Mesendoderm (in vitro differentiated cells): ENCODE data around the gene P3R3URF.

ENCODE experiments used
- DNase-seq: peaks from one replicate; pipeline ENCODE4 v3.0.0; 2013
- H2AK5ac ChIP-seq: 2 replicates; pipeline ENCODE4 v1.6.1; 2013; ENCODE audit warnings: low read length, inconsistent platforms
- H2BK120ac ChIP-seq: 2 replicates; pipeline ENCODE4 v1.6.1; 2013; ENCODE audit warnings: low read depth, mild to moderate bottlenecking, low read length, moderate library complexity, mixed read lengths
- H2BK15ac ChIP-seq: replicated peaks from 2 replicates; pipeline ENCODE4 v1.6.1; 2013; ENCODE audit warnings: low read depth, mild to moderate bottlenecking, moderate library complexity
- H2BK5ac ChIP-seq: 2 replicates; pipeline ENCODE4 v1.6.1; 2013; ENCODE audit warnings: low read length, inconsistent platforms
- H3K18ac ChIP-seq: 2 replicates; pipeline ENCODE4 v1.6.1; 2013; ENCODE audit warnings: mild to moderate bottlenecking, low read length, mixed read lengths
- H3K23ac ChIP-seq: one replicate; pipeline ENCODE4 v1.6.1; 2013; ENCODE audit warnings: low read length
- H3K27ac ChIP-seq: 2 replicates; pipeline ENCODE4 v1.5.1; 2013; ENCODE audit warnings: low read depth, mild to moderate bottlenecking, inconsistent platforms, low read length, moderate library complexity
- H3K27me3 ChIP-seq: 2 replicates; pipeline ENCODE4 v1.6.1; 2013; ENCODE audit warnings: low read length, control low read depth, mild to moderate bottlenecking, inconsistent platforms; ENCODE audit not compliant: insufficient read depth, poor library complexity
- H3K36me3 ChIP-seq: 2 replicates; pipeline ENCODE4 v1.6.1; 2013; ENCODE audit warnings: low read length, inconsistent platforms; ENCODE audit not compliant: control insufficient read depth, insufficient read depth
- H3K4ac ChIP-seq: one replicate; pipeline ENCODE4 v1.6.1; 2013; ENCODE audit warnings: low read depth, mild to moderate bottlenecking, low read length, moderate library complexity
- H3K4me1 ChIP-seq: 2 replicates; pipeline ENCODE4 v1.6.1; 2013; ENCODE audit warnings: low read depth, low read length, inconsistent platforms; ENCODE audit not compliant: control insufficient read depth
- H3K4me2 ChIP-seq: 2 replicates; pipeline ENCODE4 v1.6.1; 2013; ENCODE audit warnings: low read length
- H3K4me3 ChIP-seq: 2 replicates; pipeline ENCODE4 v1.5.1; 2013; ENCODE audit warnings: mild to moderate bottlenecking, low read length
- H3K56ac ChIP-seq: one replicate; pipeline ENCODE4 v1.6.1; 2013; ENCODE audit warnings: low read length
- H3K79me1 ChIP-seq: 2 replicates; pipeline ENCODE4 v1.6.1; 2013; ENCODE audit warnings: low read length, inconsistent platforms
- H3K79me2 ChIP-seq: 2 replicates; pipeline ENCODE4 v1.6.1; 2013; ENCODE audit warnings: mild to moderate bottlenecking, low read length; ENCODE audit not compliant: control insufficient read depth, insufficient read depth
- H3K9ac ChIP-seq: 2 replicates; pipeline ENCODE4 v1.6.1; 2013; ENCODE audit warnings: low read length, inconsistent platforms
- H4K5ac ChIP-seq: one replicate; pipeline ENCODE4 v1.6.1; 2013; ENCODE audit warnings: low read length
- H4K8ac ChIP-seq: one replicate; pipeline ENCODE4 v1.6.1; 2013; ENCODE audit warnings: low read depth, mild to moderate bottlenecking, control low read depth, low read length, moderate library complexity
- WGBS: extraction: QIAGEN DNeasy Blood & Tissue Kit; methylation state at CpG from one replicate; pipeline ENCODE4 v1.1.7; 2013; ENCODE audit warnings: low lambda C conversion rate, missing lambda C conversion rate; ENCODE audit not compliant: insufficient coverage; ENCODE audit errors: extremely low coverage; 5-methylcytosine and 5-hydroxymethylcytosine counted together

P3R3URF gene

GRCh38 chr1:46131712-46132528, 44.4 kb downstream of the P3R3URF start:
- Histone ChIP-seq H2BK15ac (peak overlapping the region; percentile 86), H3K27me3 (no peaks in the 10 kb centered on the region), H3K23ac (no peak overlapping the region), H2AK5ac (no peak overlapping the region), H4K8ac (no peak overlapping the region), H4K5ac (peak overlapping the region; percentile 65), H3K56ac (peak overlapping the region; percentile 97), H3K79me1 (no peaks in the 10 kb centered on the region), H2BK5ac (peak overlapping the region; percentile 61), H3K79me2 (no peaks in the 10 kb centered on the region), H2BK120ac (peak overlapping the region; percentile 88), H3K9ac (peak overlapping the region; percentile 92), H3K4me3 (peak overlapping the region; percentile 81), H3K27ac (peak overlapping the region; percentile 74), H3K4ac (peak overlapping the region; percentile 85), H3K4me2 (peak overlapping the region; percentile 92), H3K4me1 (peaks cover 8% of the 10 kb centered on the region), H3K36me3 (no peaks in the 10 kb centered on the region), H3K18ac (peak overlapping the region; percentile 92)
- WGBS = no CpG with 5 or more reads among the region's 38 CpGs
- DNase-seq = peak; percentile 29

- WGBS = no CpG with 5 or more reads among the region's 10 CpGs
- no peak for DNase-seq
- Histone ChIP-seq H3K79me1 (no peaks in the 10 kb centered on the region), H3K36me3 (no peaks in the 10 kb centered on the region), H3K23ac (no peak overlapping the region), H2BK5ac (no peak overlapping the region), H3K9ac (peak overlapping the region; percentile 70), H4K8ac (peak overlapping the region; percentile 28), H3K4me3 (peak overlapping the region; percentile 56), H3K4me2 (peak overlapping the region; percentile 53), H3K27me3 (no peaks in the 10 kb centered on the region), H3K56ac (peak overlapping the region; percentile 37), H3K18ac (no peak overlapping the region), H3K4ac (no peak overlapping the region), H3K27ac (no peak overlapping the region), H3K79me2 (no peaks in the 10 kb centered on the region), H3K4me1 (peaks cover 8% of the 10 kb centered on the region), H2BK120ac (no peak overlapping the region), H2AK5ac (no peak overlapping the region), H4K5ac (no peak overlapping the region), H2BK15ac (no peak overlapping the region)
Observed at GRCh38 chr1:46131093-46131492, 45.2 kb downstream of the P3R3URF start.

GRCh38 chr1:46130606-46131005, 45.7 kb downstream of the P3R3URF start:
- no CpG with 5 or more reads among the region's 5 CpGs for WGBS
- Histone ChIP-seq H2BK120ac (no peak overlapping the region), H3K23ac (no peak overlapping the region), H2BK15ac (no peak overlapping the region), H2BK5ac (no peak overlapping the region), H2AK5ac (no peak overlapping the region), H4K5ac (no peak overlapping the region), H3K4me3 (no peak overlapping the region), H3K4me2 (no peak overlapping the region), H3K9ac (no peak overlapping the region), H3K79me2 (no peaks in the 10 kb centered on the region), H3K79me1 (no peaks in the 10 kb centered on the region), H3K27ac (no peak overlapping the region), H3K36me3 (no peaks in the 10 kb centered on the region), H4K8ac (no peak overlapping the region), H3K4me1 (peaks cover 8% of the 10 kb centered on the region), H3K18ac (no peak overlapping the region), H3K27me3 (no peaks in the 10 kb centered on the region), H3K56ac (no peak overlapping the region), H3K4ac (no peak overlapping the region)
- no peak for DNase-seq

GRCh38 chr1:46130121-46130520, 46.2 kb downstream of the P3R3URF start:
- Histone ChIP-seq H3K4me3 (no peak overlapping the region), H2BK5ac (no peak overlapping the region), H3K18ac (no peak overlapping the region), H2AK5ac (no peak overlapping the region), H3K36me3 (no peaks in the 10 kb centered on the region), H3K4me1 (peaks cover 8% of the 10 kb centered on the region), H3K4ac (no peak overlapping the region), H2BK120ac (no peak overlapping the region), H3K27ac (no peak overlapping the region), H3K27me3 (no peaks in the 10 kb centered on the region), H3K4me2 (no peak overlapping the region), H4K5ac (no peak overlapping the region), H3K23ac (no peak overlapping the region), H3K79me2 (no peaks in the 10 kb centered on the region), H3K9ac (no peak overlapping the region), H3K79me1 (no peaks in the 10 kb centered on the region), H2BK15ac (no peak overlapping the region), H3K56ac (no peak overlapping the region), H4K8ac (no peak overlapping the region)
- no peak for DNase-seq
- WGBS = no CpG with 5 or more reads among the region's 1 CpG

GRCh38 chr1:46128344-46128743, 47.9 kb downstream of the P3R3URF start:
- Histone ChIP-seq H2BK120ac (no peak overlapping the region), H4K5ac (no peak overlapping the region), H3K4me2 (no peak overlapping the region), H3K27me3 (no peaks in the 10 kb centered on the region), H3K4me1 (no peaks in the 10 kb centered on the region), H3K4ac (no peak overlapping the region), H3K79me1 (no peaks in the 10 kb centered on the region), H3K9ac (no peak overlapping the region), H2BK15ac (no peak overlapping the region), H3K56ac (no peak overlapping the region), H2BK5ac (no peak overlapping the region), H3K23ac (no peak overlapping the region), H2AK5ac (no peak overlapping the region), H3K4me3 (no peak overlapping the region), H3K27ac (no peak overlapping the region), H3K36me3 (no peaks in the 10 kb centered on the region), H3K79me2 (no peaks in the 10 kb centered on the region), H4K8ac (peak overlapping the region; percentile 28), H3K18ac (no peak overlapping the region)
- no CpG with 5 or more reads among the region's 3 CpGs for WGBS
- DNase-seq = no peak
